PFSK-1 (cell line): ENCODE data around the gene GALNT9.

Experiments
- FOXP2 ChIP-seq: optimal IDR thresholded peaks from 2 replicates; pipeline ENCODE3; 2011; ENCODE audit warnings: borderline replicate concordance, control low read depth, inconsistent platforms; ENCODE audit not compliant: insufficient read depth; ENCODE audit errors: extremely low read length, extremely low read depth
- POLR2AphosphoS5 ChIP-seq: IDR thresholded peaks from 2 replicates; pipeline ENCODE4 v1.6.1; 2012; ENCODE audit warnings: low read depth, mild to moderate bottlenecking, control low read depth, low read length, moderate library complexity
- REST ChIP-seq, 2 experiments: IDR thresholded peaks; 2 replicates each; pipeline versions ENCODE4 v1.6.1 to v1.8.0; 2011 to 2012; ENCODE audit warnings: low read depth in 2 of 2, low read length in 2 of 2, control low read depth in 1 of 2, inconsistent platforms in 1 of 2, mild to moderate bottlenecking in 1 of 2, moderate library complexity in 1 of 2; ENCODE audit not compliant: insufficient read depth in 1 of 2
- SIN3A ChIP-seq: IDR thresholded peaks from 2 replicates; pipeline ENCODE4 v1.6.1; 2012; ENCODE audit warnings: mild to moderate bottlenecking, low read length, moderate library complexity, borderline replicate concordance; ENCODE audit not compliant: insufficient read depth
- TAF1 ChIP-seq: IDR thresholded peaks from 2 replicates; pipeline ENCODE4 v1.6.1; 2012; ENCODE audit warnings: low read length, control low read depth, borderline replicate concordance; ENCODE audit not compliant: insufficient read depth

The GALNT9 gene

GRCh38 chr12:132276066-132276826 is 53.1 kb downstream of the GALNT9 start:
- TF ChIP-seq FOXP2, result no peak
- TF ChIP-seq SIN3A, result no peak
- TF ChIP-seq REST (IDR thresholded peaks at IDR 0.05; ENCODE audit: insufficient read depth in 1 of 2, low read depth in 2 of 2, low read length in 2 of 2), result no peak
- no peak for TF ChIP-seq TAF1
- no peak for TF ChIP-seq POLR2AphosphoS5

- no peak for TF ChIP-seq FOXP2
Measured at GRCh38 chr12:132275631-132276030, 53.8 kb downstream of the GALNT9 start.

GRCh38 chr12:132275110-132275531 is 54.3 kb downstream of the GALNT9 start:
- TF ChIP-seq POLR2AphosphoS5 (no peak), SIN3A (no peak), FOXP2 (no peak), REST (IDR thresholded peaks at IDR 0.05; ENCODE audit: insufficient read depth in 1 of 2, low read depth in 2 of 2, low read length in 2 of 2) (no peak), TAF1 (no peak)

GRCh38 chr12:132273992-132274334 is 55.4 kb downstream of the GALNT9 start:
- TF ChIP-seq FOXP2, result no peak
- TF ChIP-seq POLR2AphosphoS5, result no peak
- no peak for TF ChIP-seq REST (IDR thresholded peaks at IDR 0.05; ENCODE audit: insufficient read depth in 1 of 2, low read depth in 2 of 2, low read length in 2 of 2)
- no peak for TF ChIP-seq TAF1
- TF ChIP-seq SIN3A, result no peak

- TF ChIP-seq POLR2AphosphoS5 (no peak), REST (IDR thresholded peaks at IDR 0.05; ENCODE audit: insufficient read depth in 1 of 2, low read depth in 2 of 2, low read length in 2 of 2) (no peak), FOXP2 (no peak), SIN3A (no peak), TAF1 (no peak)
Measured at GRCh38 chr12:132272711-132273110, 56.7 kb downstream of the GALNT9 start.
